Measurements from ENCODE around the gene MALRD1.
A peak's percentile ranks its signal among the peaks of the same experiment; 100 is the strongest.

MALRD1 gene

DNA sequence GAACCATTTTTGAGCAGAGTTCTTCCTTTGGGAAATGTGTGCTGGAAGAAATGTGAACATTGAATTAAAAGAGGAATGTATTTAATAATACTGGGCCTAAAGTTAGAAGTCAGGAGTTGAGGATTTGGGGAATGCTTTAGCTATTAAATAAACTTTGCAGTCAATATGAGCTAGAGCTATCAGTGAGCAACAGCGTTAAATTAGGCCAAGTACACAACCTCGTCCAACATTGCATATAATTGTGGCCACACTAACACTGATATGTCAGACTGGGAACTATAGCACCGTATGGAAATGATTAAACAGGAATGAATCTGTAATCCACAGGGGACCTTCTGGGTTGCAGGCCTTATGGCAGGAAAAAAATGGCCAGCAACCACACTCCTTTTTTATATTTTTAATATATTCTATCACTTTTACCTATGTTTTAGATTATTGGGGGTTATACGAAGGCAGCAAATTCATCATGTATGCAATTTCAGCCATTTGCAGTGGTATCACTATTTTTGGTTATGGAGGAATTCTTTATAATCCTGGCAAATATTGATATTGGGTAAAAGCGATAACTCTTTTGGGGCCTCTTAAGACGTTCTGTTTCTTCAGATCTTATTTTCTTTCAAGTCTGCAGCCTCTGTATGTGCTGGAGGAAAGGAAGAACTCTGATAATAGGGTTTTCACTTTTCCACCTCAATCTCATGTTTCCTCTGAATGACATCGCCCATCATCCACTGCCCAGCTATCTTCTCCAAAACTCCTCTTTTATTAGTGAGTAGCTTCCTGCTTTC, 531.4 kb downstream of the MALRD1 start:
- no peak for DNase-seq

DNA sequence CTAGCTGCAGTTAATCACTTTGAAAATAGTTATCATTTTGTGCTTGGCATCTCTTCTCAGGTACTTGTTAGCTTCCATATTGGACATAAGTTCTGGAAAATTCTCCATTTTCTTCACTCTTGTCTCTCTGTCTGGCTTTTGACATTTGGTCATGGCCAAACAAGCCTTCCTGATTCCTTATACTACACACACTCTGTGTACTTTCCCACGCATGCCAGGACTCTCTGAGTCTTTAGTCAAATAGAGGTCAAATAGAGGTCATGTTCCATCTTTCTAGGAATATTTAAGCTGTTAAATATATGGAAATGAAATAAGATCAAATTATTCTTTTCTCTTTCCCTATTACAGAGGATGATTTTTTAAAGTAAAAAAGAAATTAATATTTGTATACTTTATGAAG, 532.1 kb downstream of the MALRD1 start:
- DNase-seq: no peak

DNA sequence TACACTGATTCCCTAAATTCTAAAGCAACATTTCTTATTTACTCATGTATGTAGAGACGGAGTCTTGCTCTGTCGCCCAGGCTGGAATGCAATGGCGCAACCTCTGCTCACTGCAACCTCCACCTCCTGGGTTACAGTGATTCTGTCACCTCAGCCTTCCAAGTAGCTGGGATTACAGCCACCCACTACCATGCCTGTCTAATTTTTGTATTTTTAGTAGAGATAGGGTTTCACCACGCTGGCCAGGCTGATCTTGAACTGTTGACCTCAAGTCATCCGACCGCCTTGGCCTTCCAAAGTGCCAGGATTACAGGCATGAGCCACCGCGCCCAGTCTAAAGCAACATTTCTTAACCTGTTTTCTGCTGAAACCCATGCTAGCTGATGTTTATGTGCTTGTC, 540.0 kb downstream of the MALRD1 start:
- DNase-seq: no peak

DNA sequence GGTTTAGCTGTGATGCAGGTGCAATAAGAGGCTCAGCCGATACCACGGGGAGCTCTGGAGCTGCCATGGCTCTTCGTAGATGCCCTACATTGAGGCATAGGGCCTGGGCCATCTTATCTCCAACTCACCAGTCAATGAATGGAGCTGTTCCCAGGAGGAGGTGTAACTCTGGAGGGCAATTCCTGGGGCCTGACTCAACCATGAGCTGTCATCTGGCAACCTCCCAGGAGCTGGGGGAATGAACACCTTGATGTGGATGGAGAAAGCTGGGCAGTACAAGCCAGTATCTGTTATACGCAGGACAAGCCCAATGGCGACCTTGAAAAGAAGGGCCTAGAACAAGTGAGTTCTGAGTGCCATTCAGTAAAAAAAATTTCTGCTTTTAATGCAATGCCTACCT, 543.7 kb downstream of the MALRD1 start:
- no peak for DNase-seq

DNA sequence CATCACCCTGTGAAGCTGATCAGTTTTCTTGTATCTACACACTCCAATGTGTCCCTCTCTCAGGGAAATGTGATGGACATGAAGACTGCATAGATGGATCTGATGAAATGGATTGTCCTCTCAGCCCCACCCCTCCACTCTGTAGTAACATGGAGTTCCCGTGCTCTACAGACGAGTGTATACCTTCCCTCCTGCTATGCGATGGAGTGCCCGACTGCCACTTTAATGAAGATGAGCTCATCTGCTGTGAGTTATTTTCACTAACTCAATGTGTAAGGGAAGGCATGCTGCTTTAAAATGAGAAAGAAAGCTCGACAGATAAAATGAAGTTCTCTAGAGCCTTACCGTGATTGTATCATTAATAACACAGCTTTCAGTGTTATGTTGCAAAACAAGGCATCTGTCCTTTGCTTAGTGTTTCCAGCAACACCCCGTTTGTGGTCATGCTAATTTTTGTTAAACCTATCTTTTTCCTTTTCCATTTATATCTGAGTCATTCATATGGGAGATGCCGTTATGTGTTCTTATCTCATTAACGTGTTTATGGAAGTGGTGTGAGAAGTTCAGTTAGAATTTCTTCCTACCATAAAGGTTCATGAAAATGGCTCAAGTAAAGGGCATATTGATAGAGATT, 546.7 kb downstream of the MALRD1 start:
- peak; percentile 23 for DNase-seq

DNA sequence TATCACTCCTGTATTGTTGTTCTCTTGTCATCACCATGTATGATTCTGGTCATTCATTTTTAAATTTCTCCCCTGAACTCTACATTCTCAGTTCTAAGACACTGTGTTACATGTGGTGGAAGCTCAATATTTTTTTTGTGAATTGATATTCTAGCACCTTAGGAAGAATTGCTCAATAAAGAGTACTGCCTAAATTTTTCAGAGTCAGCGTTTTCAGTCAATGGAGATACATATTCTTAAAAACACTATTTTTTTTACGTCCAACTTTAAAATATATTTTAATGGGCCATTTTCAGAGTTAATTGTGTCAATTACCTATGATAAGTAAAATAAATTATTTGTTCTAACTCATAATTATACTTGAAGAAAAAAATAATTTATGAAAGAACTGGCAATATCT, 557.2 kb downstream of the MALRD1 start:
- DNase-seq: no peak

DNA sequence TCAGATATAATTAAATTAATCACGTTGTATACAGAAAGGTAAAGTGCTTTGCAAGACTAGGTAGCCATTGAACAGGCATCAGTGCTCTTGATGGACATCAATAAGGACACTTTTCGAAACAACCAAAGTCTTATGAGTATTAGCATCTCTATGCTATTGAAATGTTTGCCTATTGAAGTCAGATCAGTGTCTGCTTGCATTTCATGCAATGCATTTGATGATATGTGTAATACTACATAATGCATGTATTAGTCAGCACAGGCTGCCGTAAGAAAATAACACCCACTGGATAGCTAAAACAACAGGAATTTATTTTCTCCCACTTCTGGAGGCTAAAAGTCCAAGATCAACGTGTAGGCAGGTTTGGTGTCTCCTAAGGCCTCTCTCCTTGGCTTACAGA, 558.4 kb downstream of the MALRD1 start:
- DNase-seq: no peak

DNA sequence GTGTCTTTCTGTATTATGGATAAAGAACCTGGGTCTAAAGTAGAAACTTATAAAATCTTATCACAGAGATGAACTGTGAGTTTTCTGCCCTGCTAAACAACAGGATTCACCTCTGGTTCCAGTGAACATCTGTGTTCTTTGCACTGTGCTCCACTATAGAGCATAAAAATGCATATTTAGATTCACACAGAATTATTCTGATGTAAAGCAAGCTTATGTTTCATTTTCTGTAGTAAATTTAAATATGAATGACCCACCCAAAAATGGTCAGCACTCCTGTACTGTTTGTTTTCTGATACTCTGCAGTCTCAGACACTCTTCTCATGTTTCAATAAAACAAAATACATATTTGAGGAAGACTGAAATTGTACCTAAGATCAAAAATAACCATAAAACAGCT, 563.2 kb downstream of the MALRD1 start:
- DNase-seq: no peak

DNA sequence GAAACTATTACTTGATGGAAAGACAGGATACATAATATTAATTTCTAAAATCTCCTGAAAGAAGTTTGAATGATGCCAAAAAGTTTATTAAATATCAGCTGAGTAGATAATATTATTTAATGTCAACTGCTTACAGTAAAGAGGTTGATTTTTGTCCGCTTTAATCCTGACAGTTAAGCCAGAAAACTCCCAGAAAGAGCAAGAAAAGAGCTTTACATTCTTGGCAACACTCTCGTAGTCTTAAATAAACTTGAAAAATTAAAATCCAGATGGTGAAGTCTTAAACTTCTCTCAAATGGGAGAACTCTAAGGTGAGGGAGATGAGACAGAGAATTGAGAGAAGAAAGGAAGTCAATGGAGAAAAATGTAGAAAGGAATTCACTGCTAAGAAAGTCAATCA, 568.4 kb downstream of the MALRD1 start:
- DNase-seq: no peak

DNA sequence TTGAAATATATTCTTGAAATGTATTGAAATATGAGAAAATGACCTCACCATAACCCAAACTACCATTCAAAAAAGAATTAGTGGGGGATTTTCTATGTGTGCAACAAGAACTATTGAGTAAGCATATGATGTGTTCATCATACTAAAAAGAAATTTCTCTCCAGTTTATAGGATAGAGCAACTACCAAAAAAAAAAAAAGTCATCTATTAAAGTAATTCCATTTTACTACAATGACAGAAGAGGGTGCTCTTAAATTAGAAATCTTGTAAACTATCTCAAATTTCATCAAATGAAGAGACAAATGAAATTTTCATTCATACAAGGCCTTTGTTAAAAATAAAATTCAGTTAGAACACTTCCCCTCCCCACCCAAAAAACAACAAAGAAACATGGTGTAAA, 572.2 kb downstream of the MALRD1 start:
- no peak for DNase-seq

DNA sequence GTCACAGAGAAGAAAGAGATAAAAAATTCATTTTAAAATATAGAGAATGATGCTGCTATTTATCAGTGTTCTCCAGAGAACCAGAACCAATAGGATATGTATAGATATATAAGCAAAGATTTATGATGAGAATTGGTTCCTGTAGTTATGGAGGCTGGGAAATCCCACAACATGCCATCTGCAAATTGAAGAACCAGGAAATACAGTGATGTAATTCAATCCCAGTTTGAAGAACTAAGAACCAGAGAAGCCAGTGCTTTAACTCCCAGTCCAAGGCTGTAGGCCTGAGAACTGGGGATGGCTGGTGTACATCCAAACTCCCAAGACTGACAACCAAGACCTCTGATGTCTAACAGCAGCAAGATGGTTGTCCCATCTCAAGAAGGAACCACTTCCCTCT, 574.7 kb downstream of the MALRD1 start:
- no peak for DNase-seq

DNA sequence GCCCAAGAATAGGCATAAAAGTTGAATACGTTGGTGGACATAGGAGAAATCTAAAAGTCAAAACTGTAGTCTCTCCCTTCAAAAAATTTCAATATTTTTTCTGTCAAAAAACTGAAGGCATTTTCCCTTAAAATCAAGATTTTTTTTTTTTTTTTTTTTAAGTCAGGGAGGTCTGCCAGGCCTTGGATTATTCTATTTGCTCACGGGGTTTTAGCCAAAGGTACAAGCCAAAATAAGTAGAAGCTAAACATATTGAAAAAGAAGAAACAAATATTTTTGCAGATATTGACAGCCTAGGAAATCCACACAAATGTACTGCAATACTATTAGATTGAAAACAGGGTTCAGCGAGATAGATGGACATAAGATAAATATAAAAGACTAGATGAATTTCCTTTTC, 577.6 kb downstream of the MALRD1 start:
- DNase-seq: no peak

DNA sequence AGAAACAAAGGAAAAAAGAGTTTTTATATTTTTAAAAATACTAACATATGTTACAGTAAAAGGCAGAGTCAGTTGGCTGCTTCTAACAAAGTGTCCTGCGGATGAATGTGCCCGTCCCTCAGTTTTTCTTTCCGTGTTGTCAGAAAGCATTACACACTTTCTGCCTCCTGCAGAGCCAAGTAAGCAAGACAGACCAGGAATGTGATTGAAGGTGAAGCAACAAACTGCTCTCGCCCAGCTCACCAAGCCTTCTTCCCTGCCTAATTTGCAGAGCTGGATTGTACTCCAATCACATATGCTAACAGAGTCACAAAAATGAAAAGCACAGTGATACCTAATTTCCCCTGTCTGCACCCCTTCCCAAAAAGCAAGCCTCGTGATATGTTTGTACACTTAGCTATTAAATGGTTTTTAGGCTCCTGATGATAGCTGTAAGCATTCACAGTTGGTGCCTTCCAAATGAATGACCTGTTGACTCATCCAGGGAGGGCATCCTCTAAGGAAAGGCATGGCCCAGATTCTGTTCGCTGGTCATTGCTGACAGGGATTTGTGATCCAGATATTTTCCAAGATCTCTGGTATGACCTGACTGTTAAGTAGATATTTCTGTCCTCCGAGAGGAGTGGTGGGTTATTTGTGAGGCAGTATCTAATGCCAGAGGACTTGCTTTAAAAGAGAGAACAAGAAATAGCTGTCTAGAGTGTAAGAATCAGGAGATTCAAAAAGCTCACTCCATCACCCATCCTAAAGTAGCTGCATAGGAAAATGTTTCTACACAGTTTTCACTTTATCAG, 580.4 kb downstream of the MALRD1 start:
- no peak for DNase-seq

DNA sequence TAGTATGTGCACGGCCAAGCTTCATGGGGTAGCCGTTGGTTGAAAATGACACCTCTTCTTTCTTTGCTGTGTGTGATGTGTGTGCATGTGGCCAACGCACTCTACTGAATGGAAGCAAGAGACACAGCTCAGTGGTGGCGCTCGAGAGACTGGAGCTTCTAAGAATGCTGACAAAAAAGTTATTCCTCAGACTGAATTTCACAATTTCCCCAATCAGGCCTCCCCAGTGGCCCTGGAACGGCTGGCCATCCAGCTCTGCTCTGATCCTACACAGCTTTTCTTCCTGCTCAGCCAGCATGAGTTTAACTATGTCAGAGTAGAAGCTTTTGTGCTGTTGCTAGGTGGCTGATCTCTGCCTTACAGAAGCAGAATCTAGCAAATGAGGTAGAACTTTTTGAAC, 581.0 kb downstream of the MALRD1 start:
- peak; percentile 21 for DNase-seq

DNA sequence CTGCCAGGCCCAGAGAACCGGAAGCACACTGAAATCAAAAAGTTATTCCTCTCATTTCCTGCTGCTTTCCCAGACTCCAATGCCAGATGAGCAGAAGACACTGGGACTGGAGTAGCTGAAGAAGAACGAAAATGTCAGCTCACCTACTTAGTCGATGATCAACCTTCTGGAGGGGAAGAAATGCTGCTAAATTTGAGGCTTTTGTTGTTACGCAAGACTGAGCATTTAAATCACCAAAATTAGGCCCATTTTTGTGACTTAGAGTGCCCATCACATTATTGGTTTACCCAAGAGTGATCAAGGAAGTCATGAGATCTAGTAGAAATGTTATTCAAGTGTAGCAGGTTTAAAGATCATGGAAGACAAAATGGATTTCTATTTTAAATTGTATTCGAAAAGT, 585.6 kb downstream of the MALRD1 start:
- DNase-seq: no peak

DNA sequence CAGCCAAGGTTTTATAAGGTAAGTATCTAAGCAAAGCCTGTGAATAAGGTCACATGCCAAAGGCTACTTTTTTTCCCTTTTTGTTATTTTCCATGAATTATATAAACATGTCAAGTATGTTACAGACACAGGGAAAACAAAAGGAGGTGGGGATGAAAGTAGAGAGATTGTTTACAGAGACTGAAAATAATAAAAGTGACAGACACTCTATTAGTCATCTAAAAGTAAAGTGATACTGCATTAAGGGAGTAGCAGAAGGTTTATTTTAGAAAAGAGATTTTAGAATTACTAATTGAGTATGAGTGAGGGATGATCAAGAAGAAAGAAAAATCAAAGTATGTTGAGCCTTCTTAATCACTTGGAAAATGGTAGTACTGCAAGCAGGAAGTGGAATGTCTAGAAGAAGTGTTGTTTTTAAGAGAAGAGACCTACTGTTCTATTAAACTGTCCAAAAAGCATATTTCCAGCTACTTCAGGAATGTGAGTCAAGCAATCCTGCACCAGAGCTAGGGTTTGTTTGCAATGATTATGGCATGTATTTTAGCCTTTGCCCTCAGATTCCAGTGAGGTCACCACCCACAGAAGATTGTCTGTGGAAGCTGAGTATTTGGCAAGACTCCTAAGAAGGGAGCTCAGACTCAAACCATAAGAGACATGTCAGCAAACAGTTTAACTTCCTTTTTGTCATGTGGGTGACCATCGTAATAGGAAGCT, 589.7 kb downstream of the MALRD1 start:
- DNase-seq: peak; percentile 31

DNA sequence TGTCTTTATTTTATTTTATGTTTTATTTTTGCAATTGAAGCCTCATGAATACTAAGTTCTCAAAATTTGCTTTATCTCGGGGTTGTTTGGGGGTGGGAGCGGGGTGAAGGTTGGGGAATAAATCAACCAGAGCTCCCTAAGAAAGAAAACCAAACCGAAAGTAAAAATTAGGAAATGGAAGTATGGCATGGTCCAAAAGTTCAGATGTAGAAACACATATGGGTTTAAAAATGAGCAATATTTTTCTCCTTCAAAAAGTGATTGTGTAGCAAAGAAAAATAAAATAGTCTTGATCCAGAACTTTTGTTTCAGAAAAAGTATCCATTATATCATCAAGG, 590.3 kb downstream of the MALRD1 start:
- no peak for DNase-seq

DNA sequence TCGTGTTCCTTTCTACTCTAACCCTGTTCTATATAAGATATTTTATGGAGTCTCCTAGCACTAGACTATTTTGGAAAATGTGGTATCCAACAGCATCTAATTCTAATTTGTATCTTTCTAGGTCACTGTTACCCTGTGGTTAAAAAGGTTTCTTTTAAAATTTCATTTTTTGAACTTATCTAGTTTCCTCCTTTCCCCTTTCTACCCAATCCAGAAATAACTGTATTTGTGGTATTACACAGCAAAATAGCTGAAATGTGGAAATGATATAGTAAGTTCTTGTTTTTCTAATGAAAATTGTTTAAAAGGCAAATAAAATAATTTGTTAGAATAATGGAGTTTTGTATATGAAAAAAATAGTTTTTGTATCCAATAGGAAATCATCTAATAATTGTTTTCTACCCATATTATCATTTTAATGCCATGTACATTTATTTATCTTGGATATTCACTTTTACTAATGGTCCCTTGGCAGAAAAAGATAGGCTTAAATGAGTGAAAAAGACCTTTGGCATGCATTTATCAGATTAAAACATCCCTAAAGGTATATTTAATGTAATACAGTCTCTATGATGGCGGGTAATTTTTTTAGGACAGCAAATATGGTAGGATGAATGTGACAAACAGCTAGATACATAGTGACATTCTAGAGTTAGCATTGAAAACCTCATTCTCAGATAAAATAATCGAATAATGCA, 592.1 kb downstream of the MALRD1 start:
- DNase-seq: peak; percentile 11

DNA sequence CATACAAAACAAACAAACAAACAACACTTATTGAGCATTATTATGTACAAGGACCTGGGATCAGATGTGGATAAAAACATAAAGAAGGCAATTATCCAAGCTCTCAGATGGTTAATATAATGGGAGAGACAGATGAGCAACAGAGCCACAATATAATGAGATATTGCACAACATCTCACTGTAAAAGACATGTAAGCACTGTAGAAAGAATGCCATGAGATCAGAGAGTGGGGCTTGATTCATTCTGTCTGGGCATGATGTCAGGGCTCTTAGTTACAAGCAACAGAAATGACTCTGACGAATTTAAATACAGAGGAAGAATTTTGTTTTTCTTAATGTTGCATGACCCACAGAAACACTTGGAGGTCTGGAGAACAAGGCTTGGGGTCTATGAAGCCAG, 602.9 kb downstream of the MALRD1 start:
- no peak for DNase-seq

DNA sequence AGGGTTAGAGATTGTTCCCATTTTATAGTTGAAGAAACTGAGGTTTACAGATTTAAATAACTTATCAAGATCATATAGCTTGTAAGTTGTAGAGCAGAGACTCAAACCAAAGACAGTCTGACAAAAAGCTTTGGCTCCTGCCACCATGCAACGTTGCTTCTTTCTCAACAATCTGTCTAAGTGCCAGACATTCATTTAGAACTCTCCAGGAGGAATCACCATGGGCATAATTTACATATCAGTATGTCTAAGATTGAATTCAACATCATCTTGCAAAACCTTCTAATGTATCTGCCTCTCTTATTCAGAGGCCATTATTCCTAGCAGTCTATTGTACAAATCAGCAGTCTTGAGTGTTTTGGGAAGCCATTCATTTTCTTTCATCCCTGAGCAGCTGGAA, 604.1 kb downstream of the MALRD1 start:
- no peak for DNase-seq

DNA sequence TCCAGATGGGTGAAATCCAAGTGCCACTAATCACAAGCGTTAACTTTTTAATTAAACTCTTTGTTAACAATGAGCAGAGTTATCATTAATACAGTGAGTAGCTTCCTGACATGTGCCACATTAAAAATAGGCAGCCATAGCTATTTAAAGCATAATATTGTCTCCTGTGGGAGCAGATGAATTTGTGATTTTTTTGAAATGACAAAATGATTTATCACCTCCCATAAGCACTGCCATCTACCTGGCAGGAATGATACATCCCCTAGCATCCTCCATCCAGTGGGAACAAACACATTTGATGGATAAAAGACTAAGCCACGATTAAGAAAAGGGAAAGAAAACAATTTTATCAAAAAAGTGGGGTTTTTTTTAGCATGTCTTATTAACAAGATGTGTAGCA, 605.3 kb downstream of the MALRD1 start:
- DNase-seq: no peak

DNA sequence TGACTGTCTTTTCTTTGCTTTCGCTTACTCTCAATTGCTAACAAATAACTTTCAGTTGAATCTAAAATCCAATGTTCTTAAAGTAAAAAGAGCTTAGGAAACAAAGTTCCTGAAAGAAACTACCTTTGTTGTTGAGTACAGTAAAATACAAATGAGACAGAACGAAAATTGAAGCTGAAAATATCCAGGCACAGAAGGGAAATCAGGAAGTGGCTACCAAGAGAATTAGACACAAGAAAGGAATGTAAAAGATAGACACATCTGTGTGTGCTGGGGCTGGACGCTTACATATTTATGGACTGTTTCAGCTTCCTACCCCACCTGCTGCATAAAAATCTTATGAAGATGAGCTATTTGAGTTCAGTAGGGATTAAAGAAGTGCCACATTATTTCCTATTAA, 606.0 kb downstream of the MALRD1 start:
- DNase-seq: no peak
